ENCODE measurements around the gene WEE2. TPM values are rescaled to one million over a fixed set of nuclear protein-coding genes. Genes with fewer than 3 reads are reported as not detected.

The WEE2 gene
- total RNA-seq, 1 experiment from 2014 or later, result not detected

GRCh38 chr7:141671705-141672496, 36.3 kb upstream of the WEE2 start:
- intact Hi-C loops (cut with micrococcal nuclease; ENCODE audit: unreplicated experiment) (no loop called here), in situ Hi-C loops (cut with HindIII; ENCODE audit: low pct_unique_long_range_greater_than_20kb, low sequenced_read_pairs) (no loop called here)
- no peaks in the 10 kb centered on the region for H3K9me3 ChIP-seq (ENCODE audit: control insufficient read depth, insufficient read depth, low read depth, low read length)
- no TSS peak for BruUV-seq (replicated peaks)
- H3K36me3 ChIP-seq (ENCODE audit: control insufficient read depth, insufficient read depth, low read length), result no peaks in the 10 kb centered on the region
- H3K4me1 ChIP-seq (ENCODE audit: control insufficient read depth, insufficient read depth, low read length), result no peaks in the 10 kb centered on the region
- H3K27ac ChIP-seq (ENCODE audit: low read length), result no peak overlapping the region
- TF ChIP-seq SIN3A (IDR thresholded peaks at IDR 0.05; ENCODE audit: borderline replicate concordance, insufficient read depth, low read depth, low read length) (no peak), POLR2AphosphoS5 (IDR thresholded peaks at IDR 0.05; ENCODE audit: low read depth, low read length) (no peak), TCF7L2 (IDR thresholded peaks at IDR 0.05; ENCODE audit: low read depth, low read length) (no peak), REST (IDR thresholded peaks at IDR 0.05; ENCODE audit: insufficient read depth in 1 of 2, low read depth in 2 of 2, low read length in 1 of 2) (no peak), CTCF (IDR thresholded peaks at IDR 0.05) (no peak)
- H3K27me3 ChIP-seq (ENCODE audit: control insufficient read depth, insufficient read depth, low read length), result no peaks in the 10 kb centered on the region
- ChIA-PET CTCF (no interaction called here), POLR2A (no interaction called here)
- no peak for ATAC-seq
- no peak for DNase-seq (ENCODE audit: low read depth, low spot score)
- no peak overlapping the region for H3K4me3 ChIP-seq (ENCODE audit: low read depth in 2 of 2, low read length in 2 of 2)

GRCh38 chr7:141673346-141673745, 34.8 kb upstream of the WEE2 start:
- intact Hi-C loops (cut with micrococcal nuclease; ENCODE audit: unreplicated experiment), result no loop called here
- ChIA-PET POLR2A (no interaction called here), CTCF (interaction anchor here (0.6 kb wide), 1 partner anchor 64 kb away, joined by 4 read pairs; no protein-coding TSS in a partner anchor)
- Histone ChIP-seq H3K27ac (ENCODE audit: low read length) (no peak overlapping the region), H3K27me3 (ENCODE audit: control insufficient read depth, insufficient read depth, low read length) (no peaks in the 10 kb centered on the region), H3K4me1 (ENCODE audit: control insufficient read depth, insufficient read depth, low read length) (no peaks in the 10 kb centered on the region), H3K36me3 (ENCODE audit: control insufficient read depth, insufficient read depth, low read length) (no peaks in the 10 kb centered on the region), H3K4me3 (ENCODE audit: low read depth in 2 of 2, low read length in 2 of 2) (no peak overlapping the region), H3K9me3 (ENCODE audit: control insufficient read depth, insufficient read depth, low read depth, low read length) (no peaks in the 10 kb centered on the region)
- BruUV-seq (replicated peaks), result no TSS peak
- DNase-seq (ENCODE audit: low read depth, low spot score), result no peak
- no peak for TF ChIP-seq REST (IDR thresholded peaks at IDR 0.05; ENCODE audit: insufficient read depth in 1 of 2, low read depth in 2 of 2, low read length in 1 of 2)
- TF ChIP-seq POLR2AphosphoS5 (IDR thresholded peaks at IDR 0.05; ENCODE audit: low read depth, low read length), result no peak
- no peak for TF ChIP-seq SIN3A (IDR thresholded peaks at IDR 0.05; ENCODE audit: borderline replicate concordance, insufficient read depth, low read depth, low read length)
- no peak for ATAC-seq
- in situ Hi-C loops (cut with HindIII; ENCODE audit: low pct_unique_long_range_greater_than_20kb, low sequenced_read_pairs), result no loop called here
